ENCODE measurements around the gene TMPRSS4. TPM values are rescaled to one million over a fixed set of nuclear protein-coding genes. Genes with fewer than 3 reads are reported as not detected.

TMPRSS4 gene, protein sequence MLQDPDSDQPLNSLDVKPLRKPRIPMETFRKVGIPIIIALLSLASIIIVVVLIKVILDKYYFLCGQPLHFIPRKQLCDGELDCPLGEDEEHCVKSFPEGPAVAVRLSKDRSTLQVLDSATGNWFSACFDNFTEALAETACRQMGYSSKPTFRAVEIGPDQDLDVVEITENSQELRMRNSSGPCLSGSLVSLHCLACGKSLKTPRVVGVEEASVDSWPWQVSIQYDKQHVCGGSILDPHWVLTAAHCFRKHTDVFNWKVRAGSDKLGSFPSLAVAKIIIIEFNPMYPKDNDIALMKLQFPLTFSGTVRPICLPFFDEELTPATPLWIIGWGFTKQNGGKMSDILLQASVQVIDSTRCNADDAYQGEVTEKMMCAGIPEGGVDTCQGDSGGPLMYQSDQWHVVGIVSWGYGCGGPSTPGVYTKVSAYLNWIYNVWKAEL
- 0.12 TPM in 1 of 5 replicates, not detected in the others for total RNA-seq (2022; extraction: Qiagen RNA extraction; ENCODE audit: low read depth)

DNA sequence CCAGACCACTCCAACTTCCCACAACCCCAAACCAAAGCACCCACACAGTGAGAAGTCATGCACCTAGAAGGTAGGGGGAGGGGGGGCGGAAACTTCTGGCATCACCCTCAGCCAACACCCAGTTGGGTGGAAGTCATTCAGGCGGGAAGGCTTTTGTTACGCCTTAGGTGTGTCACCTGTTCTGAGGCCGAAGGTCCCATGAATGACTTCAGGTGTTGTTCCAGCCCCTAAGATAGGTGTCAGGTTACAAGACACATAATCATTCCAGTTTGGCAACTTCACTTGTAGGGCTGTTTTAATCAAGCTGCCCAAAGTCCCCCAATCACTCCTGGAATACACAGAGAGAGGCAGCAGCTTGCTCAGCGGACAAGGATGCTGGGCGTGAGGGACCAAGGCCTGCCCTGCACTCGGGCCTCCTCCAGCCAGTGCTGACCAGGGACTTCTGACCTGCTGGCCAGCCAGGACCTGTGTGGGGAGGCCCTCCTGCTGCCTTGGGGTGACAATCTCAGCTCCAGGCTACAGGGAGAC, at the start of gene TMPRSS4:
Gene TMPRSS4 (plus strand): TSS at position 325 of the 528 bp plus-strand sequence. CDS start 225 bp downstream, outside the sequence.

DNA sequence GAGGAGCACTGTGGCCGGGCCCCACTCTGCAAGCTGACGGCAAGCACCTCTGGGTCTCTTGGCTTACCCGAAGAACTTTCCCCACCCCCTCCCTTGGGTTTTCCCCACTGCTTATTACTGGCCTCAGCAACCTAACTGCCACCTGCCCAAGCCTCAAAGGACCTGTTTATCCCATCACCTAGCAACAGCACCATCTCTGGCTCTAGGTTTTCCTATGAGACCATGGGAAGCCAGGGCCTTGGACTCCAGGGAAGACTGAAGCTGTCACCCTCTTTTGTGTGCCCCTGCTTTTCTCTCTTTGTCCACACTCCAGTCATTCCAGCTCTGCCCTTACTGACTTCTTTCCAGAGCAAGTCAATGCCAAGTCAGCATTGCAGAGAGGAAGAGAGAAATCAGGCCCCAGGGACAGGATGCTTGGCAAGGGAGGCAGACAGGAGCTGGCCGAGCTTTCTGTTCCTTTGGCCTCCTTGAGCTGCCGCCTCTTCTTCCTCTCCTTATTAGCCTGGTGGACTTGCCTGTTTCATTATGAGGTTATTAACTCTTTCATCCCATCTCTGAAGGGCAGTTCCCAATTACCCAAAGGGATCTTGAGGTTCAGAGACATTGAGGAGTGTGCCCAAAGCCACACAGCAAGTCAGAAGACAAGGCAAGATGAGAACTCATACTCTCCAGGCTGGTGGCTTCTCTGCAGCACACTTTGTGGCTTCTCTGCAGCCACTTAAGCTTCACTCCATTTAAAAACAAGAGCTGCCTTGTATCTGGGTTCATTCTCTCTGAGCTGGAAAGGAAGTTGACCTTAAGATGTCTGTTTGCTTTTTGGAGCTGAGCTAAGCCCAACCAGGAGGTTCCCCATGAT, 10.3 kb downstream of the TMPRSS4 start, which contains the start of gene SMIM35:
Gene SMIM35 (minus strand): TSS at position 51 of the 856 bp plus-strand sequence. CDS start 206 bp downstream, outside the sequence.

DNA sequence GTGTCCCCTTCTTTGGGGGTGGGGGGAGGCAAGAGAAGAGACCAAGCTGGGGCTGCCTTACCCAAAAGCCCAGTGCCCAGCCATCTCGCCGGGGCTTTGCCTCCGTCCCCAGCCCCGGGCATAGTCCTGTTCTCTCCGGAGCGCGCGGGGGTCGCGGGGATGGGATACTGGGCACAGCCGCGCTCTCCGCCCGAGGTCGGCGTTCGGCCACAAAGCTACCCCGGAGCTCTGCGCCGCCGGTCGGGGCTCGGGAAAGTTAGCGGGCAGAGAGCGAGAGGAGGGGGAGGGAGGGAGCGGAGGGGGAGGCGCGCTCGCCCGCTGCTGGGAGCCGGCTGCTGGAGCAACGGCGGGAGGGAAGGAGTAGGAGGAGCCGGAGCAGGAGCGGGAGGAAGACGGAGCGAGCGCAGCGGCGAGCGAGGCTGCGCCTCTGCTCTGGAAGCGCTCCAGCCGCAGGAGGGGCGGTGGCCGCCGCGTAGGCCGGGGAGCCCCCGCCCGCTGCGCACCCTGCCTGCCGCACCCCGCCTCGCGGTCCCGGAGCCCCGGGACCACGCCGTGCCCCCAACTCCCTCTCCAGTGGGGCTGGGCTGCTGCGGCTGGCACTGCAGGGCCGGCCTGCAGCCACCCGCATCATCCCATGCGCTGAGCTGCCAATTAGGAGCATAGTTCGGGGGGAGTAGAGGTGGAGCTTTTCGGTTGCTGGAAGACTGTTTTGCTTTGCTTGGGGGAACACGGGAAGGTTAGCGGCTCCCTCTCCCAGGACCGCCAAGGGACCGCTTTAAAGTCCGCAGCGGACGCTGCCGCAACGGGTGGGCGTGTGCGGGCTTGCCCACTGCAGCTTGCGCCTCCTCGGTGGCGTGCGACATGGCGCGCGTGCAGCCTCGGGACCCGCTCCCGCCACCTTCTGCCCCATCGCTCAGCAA, 75.9 kb downstream of the TMPRSS4 start, which contains the start of gene SCN4B:
Gene SCN4B (minus strand): TSS at position 272 of the 920 bp plus-strand sequence. CDS start 150 bp downstream, at position 122.

Other genes with a start within 250 kb of the TMPRSS4 start
- gene FXYD6, start 200.4 kb upstream of the TMPRSS4 start, total RNA-seq (2022; extraction: Qiagen RNA extraction; ENCODE audit: low read depth), result 0.14 to 0.43 TPM (median 0.28 TPM) in 5 replicates
- not detected in 5 replicates for gene TMPRSS13, start 147.7 kb upstream of the TMPRSS4 start, total RNA-seq (2022; extraction: Qiagen RNA extraction; ENCODE audit: low read depth)
- 0.05 TPM in 1 of 5 replicates, not detected in the others for gene IL10RA, start 90.7 kb upstream of the TMPRSS4 start, total RNA-seq (2022; extraction: Qiagen RNA extraction; ENCODE audit: low read depth)
- gene SMIM35, start 9.9 kb downstream of the TMPRSS4 start, total RNA-seq (2022; extraction: Qiagen RNA extraction; ENCODE audit: low read depth), result not detected in 5 replicates
- gene SCN4B, start 75.7 kb downstream of the TMPRSS4 start, total RNA-seq (2022; extraction: Qiagen RNA extraction; ENCODE audit: low read depth), result 0.07 to 0.16 TPM (median 0.07 TPM) in 3 of 5 replicates, not detected in the others
- not detected in 5 replicates for gene SCN2B, start 99.6 kb downstream of the TMPRSS4 start, total RNA-seq (2022; extraction: Qiagen RNA extraction; ENCODE audit: low read depth)
- gene JAML, start 147.9 kb downstream of the TMPRSS4 start, total RNA-seq (2022; extraction: Qiagen RNA extraction; ENCODE audit: low read depth), result not detected in 5 replicates
- gene MPZL3, start 175.3 kb downstream of the TMPRSS4 start, total RNA-seq (2022; extraction: Qiagen RNA extraction; ENCODE audit: low read depth), result 0.22 to 0.38 TPM (median 0.33 TPM) in 5 replicates
- gene MPZL2, start 187.2 kb downstream of the TMPRSS4 start, total RNA-seq (2022; extraction: Qiagen RNA extraction; ENCODE audit: low read depth), result 0.06 to 0.19 TPM in 2 of 5 replicates, not detected in the others
- not detected in 5 replicates for gene CD3E, start 227.7 kb downstream of the TMPRSS4 start, total RNA-seq (2022; extraction: Qiagen RNA extraction; ENCODE audit: low read depth)